Bronchial epithelial cell (primary cell): Measurements from ENCODE around the gene LTO1. TPM values are rescaled to one million over a fixed set of nuclear protein-coding genes. Genes with fewer than 3 reads are reported as not detected.
"Not testable (repeated sequence)": the region's sequence is repeated elsewhere in the genome, so short reads cannot be mapped to it uniquely, and the experiment has no call there.

Source experiments
- DNase-seq: peaks from one replicate; pipeline ENCODE4 v3.0.0-alpha.2; 2010; ENCODE audit warnings: low read depth
- FAIRE-seq: peaks from 2 replicates; lab custom pipeline; 2011; peaks lifted over from hg19 to GRCh38; lab: Jason Lieb, UNC
- H3K27me3 ChIP-seq: 2 replicates; pipeline ENCODE4 v1.5.1; 2011; ENCODE audit warnings: low read length; ENCODE audit not compliant: control insufficient read depth, insufficient read depth
- H3K36me3 ChIP-seq: 2 replicates; pipeline ENCODE4 v1.5.1; 2011; ENCODE audit warnings: low read length; ENCODE audit not compliant: control insufficient read depth, insufficient read depth
- H3K4me3 ChIP-seq: 2 replicates; pipeline ENCODE4 v1.5.1; 2011; ENCODE audit warnings: mild to moderate bottlenecking, low read depth, low read length, control low read depth
- CTCF ChIP-seq: IDR thresholded peaks from 2 replicates; pipeline ENCODE4 v1.5.1; 2011; ENCODE audit warnings: mild to moderate bottlenecking, moderate library complexity, low read length, control low read depth, inconsistent platforms; ENCODE audit not compliant: insufficient read depth, severe bottlenecking
- total RNA-seq: library from RNA; depleted of rRNA; stranded (reverse); fragments of >200 nt; gene quantifications from 2 replicates; pipeline ENCODE4 v1.2.1, GENCODE V29; 2014

The LTO1 gene
- total RNA-seq, 1 donor from 2014 or later = 18.2 TPM

DNA sequence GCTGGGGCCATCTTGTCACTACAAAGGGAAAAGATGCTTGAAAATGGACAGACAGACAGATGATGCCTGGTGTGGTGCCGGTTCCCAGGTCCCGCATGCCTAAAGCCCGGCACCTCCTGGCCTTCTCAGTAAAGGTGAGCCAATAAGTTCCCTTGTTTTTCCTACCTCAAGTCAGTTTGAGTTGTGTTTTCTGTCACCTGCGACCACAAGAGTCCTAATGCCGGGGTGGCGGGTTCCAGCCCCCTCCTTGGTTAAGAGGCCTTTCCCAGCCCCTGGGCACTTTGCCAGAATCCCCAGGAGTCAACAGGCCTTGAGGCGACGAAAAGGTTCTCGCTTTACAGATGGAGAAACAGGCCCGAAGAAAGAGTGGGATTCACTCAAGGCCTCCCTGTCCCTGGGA lies 19.6 kb upstream of the LTO1 start:
- FAIRE-seq = no peak
- no peak for DNase-seq
- H3K36me3 ChIP-seq = no peaks in the 10 kb centered on the region
- H3K4me3 ChIP-seq = no peak overlapping the region
- TF ChIP-seq CTCF = no peak
- peaks cover 2% of the 10 kb centered on the region for H3K27me3 ChIP-seq

GRCh38 chr11:69692422-69692821 lies 17.3 kb upstream of the LTO1 start:
- H3K36me3 ChIP-seq = no peaks in the 10 kb centered on the region
- H3K27me3 ChIP-seq = peaks cover 2% of the 10 kb centered on the region
- no peak for FAIRE-seq
- TF ChIP-seq CTCF = no peak
- DNase-seq = no peak
- H3K4me3 ChIP-seq = no peak overlapping the region

DNA sequence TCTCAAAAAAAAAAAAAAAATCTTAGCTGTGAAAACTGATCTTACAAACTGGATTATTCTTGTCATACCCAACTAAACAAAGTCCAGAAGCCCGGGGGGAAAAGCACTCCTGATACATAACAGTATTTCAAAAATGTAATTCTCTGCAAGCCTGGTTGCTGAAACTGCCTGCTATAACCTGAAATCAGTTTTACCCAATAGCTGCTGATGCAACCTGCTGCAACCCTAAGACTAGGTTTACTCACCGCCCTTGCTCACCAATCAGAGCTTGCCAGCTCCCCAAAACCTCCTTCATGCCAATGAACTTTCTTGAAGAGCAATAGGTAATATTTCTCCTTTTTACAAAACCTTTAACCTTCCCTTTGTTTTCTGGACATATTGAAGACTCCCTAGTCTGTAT lies 16.3 kb upstream of the LTO1 start:
- Histone ChIP-seq H3K27me3 (peaks cover 2% of the 10 kb centered on the region), H3K36me3 (no peaks in the 10 kb centered on the region), H3K4me3 (no peak overlapping the region)
- TF ChIP-seq CTCF = no peak
- DNase-seq = peak; percentile 31
- no peak for FAIRE-seq

DNA sequence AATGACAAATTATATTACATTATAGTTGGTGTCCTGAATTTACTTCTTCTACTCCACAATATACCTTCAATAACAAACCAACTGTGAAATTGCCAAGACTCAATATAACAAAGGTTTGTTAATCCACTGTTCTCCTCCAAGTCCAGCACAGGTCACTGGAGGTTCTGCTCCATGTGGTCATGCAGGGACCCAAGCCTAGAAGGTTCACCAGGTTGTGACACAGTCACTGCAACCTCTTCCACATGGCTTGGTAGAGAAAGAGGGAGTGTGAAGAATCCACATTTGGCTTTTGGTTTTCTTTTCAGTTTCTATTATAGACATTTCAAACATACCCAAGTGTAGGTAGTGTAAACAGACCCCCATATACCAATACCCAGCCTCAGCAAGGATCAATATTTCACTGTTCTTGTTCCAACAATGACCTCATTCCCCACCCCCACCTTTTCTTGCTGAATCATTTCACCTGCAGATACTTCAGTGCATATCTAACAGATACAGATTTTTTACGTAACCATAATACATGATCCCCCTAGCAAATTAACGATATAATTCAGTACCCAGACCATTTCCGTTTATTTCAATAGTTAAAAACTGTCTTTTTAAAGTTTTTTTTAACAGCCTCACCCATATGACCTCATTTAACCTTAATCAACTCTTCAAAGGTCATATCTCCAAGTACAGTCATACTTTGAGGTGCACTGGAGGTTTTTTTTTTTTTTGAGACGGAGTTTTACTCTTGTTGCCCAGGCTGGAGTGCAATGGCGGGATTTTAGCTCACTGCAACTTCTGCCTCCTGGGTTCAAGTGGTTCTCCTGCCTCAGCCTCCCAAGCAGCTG lies 14.5 kb upstream of the LTO1 start:
- no peak for FAIRE-seq

GRCh38 chr11:69687969-69688771 lies 13.0 kb upstream of the LTO1 start:
- FAIRE-seq, H3K27me3 ChIP-seq, H3K36me3 ChIP-seq, H3K4me3 ChIP-seq: not testable (repeated sequence)
- peak; percentile 76 for DNase-seq

More for the DNA sequence above, 14.5 kb upstream of the LTO1 start:
- Histone ChIP-seq H3K27me3 (no peaks in the 10 kb centered on the region), H3K36me3 (no peaks in the 10 kb centered on the region), H3K4me3 (no peak overlapping the region)
- DNase-seq = no peak
- TF ChIP-seq CTCF = no peak

DNA sequence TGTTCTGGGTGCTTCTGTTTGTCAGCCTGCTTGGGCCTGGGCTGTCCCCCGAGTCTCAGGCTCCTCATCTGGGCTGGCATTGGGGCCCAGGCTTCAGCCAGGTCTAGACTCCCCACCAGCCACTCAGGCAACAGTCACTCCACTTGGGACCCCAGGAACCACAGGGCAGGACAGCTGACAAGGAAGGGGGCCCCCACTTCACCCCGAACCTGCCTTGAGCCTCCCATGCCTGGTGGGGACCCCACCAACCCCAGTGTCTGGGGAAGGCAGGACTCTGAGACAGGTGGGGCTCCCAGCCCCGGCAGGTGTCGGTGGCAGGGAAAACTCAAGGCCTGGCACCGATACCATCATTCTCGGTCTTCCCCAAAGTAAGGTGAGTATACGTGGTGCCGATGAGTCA lies 11.7 kb upstream of the LTO1 start:
- TF ChIP-seq CTCF = no peak
- H3K4me3 ChIP-seq = no peak overlapping the region
- FAIRE-seq (no peak), DNase-seq (no peak)
- no peaks in the 10 kb centered on the region for H3K36me3 ChIP-seq
- no peaks in the 10 kb centered on the region for H3K27me3 ChIP-seq
